GM19438 (cell line): Measurements from ENCODE around the gene SLC25A43.
"Not testable (repeated sequence)": the region's sequence is repeated elsewhere in the genome, so short reads cannot be mapped to it uniquely, and the experiment has no call there.

ENCODE experiments used
- ATAC-seq: cut with Tn5 transposase; IDR thresholded peaks from one replicate; pipeline ENCODE4 v1.9.1; 2021; ENCODE audit warnings: low read depth; ENCODE audit not compliant: unreplicated experiment

Gene SLC25A43

DNA sequence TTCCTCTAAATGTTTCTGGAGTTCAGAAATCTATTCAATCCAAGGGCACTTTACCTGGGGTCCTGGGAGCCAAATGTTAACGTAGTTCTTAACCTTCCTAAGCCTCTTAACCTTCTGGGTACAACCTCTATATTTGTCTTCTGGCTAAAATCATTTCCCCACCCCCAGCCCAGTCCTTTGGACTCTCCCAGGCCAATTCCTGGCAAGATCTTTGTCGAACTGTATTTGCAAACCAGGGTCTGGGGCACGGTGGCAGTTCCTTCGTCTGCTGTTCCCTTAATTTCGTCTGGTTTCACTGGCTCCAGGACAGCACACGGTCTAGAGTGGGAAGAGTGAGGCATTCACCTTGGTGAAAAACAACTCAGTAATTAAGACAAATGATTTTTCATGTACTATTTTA, 68.3 kb downstream of the SLC25A43 start:
- ATAC-seq, result no peak

DNA sequence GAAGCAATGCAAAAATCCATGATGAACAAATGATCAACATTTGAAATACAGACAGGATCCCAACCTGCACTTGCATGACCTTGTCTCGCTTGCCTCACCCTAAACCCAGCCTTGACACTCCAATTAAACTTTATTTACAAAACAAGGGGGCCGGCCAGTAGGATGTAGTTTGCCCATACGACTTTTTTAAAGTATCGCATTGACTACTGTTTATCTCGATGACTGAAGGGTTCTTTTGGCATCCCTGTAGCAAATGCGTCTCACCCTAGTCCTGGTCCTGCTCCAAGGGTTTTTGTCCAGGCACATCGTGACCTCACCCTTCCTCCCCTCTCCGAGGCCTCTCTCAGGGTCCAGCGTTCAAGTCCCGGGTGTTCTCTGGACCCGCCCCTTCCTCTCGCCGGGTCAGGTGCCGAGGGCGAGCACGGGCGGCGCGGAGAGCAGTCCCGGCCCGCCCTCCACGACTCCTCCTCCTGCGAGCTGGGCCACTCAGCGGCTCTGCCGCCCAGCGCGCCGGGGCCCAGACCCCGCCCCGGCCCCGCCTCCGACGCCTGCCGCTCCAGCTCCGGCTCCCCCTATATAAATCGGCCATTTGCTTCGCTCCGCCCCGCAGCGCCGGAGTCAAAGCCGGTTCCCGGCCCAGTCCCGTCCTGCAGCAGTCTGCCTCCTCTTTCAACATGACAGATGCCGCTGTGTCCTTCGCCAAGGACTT, 68.9 kb downstream of the SLC25A43 start, which contains the start of gene SLC25A5:
Gene SLC25A5, plus strand, starts transcription at position 603 of the 709 bp plus-strand sequence. Its CDS starts 72 bp downstream, at position 675.
- ATAC-seq, result peak; percentile 73

GRCh38 chrX:119468551-119469312, 69.6 kb downstream of the SLC25A43 start:
- peak; percentile 68 for ATAC-seq

- ATAC-seq, result no peak
Observed at GRCh38 chrX:119469313-119469635, 70.1 kb downstream of the SLC25A43 start.

DNA sequence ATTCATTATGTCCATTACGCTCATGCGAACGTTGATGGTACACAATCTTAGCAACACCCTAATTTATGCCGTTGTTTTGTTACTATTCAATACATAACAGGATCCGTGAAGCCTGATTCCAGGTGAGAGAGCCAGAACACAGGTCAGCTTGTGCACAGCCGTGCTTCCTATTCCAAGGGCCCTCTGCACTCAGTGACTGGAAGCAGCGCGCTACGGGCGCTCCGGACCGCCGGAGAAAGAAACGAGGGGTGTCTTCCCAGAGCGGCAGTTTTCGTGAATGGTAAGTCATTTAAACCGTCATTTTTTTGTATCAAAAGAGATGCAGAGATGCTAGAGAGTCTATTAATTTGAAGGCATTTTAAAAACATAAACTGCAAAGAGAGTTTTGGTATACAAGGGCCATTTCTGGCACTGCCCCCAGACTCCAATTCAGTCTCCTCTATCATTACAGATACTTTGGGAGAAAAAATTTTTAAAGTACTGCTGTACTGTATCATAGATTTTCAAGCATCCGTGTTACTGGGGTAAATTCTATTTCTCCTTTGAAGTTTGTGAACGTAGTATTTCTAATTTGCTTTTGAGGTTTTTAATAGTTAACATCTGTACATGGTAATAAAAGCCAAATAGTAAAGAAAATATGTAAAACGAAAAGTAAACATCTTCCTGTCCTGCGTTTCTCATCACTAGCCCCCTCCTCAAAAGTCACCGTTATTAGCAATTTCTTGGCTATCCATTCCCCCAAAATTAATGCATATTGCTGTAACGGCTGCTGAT, 75.7 kb downstream of the SLC25A43 start:
- no peak for ATAC-seq

DNA sequence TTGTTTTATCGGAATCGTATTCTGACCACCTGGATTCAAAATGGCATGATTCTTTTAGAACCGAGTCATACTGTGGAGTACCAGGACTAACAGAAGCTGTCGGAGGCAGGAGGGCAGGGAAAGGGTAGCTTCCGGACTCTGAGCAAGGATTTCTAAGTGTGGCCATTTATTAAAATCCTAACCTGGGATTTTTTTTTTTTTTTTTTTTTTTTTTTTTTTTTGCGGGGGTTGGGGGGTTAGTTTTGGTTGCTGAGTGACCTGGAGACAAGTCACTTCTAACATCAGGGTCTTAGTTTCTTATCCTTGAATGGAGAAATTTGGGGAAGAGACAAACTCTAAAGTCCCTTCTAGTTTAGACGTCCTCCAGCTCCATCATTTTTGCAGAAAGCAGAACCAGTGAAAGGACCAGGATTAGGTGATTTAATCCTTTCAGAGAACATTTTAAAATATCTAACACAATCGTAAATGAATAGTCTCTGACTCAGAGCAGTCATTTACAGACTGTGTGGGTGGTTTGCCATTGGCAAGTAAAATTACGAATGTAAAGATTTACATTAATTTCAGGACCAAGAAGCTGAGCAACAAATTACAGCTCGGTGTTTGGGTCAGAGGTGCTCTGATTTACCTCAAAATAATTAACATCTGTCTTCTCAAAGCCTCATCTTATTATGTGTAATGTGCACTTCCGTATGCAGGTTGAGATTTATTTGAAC, 76.4 kb downstream of the SLC25A43 start:
- no peak for ATAC-seq

DNA sequence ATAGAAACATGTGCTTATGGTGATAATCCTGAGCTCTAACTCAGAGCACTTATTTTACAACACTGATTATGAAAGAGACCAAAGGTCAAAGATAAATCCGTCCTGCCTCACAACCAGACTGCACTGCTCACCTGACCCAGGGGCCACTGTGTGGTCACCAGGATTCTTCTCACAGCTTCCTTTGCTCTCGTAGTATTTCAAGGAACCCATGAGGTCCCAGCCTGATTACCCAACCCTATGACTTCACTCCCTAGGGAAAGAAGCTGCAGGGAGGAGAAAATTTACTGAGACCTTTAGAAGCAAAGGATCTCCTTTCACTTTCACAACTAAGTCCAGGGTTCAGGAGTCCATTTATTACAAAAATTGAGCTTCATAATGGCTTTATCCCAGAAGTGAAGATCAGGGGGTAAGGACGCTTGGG, 78.7 kb downstream of the SLC25A43 start:
- ATAC-seq, result no peak

- ATAC-seq, result no peak
Observed at GRCh38 chrX:119478504-119478903, 79.4 kb downstream of the SLC25A43 start.

GRCh38 chrX:119479845-119480244, 80.7 kb downstream of the SLC25A43 start:
- no peak for ATAC-seq

GRCh38 chrX:119481323-119481801, 82.2 kb downstream of the SLC25A43 start:
- no peak for ATAC-seq

- ATAC-seq, result peak; percentile 16
Observed at GRCh38 chrX:119482041-119482440, 82.9 kb downstream of the SLC25A43 start.

- peak; percentile 84 for ATAC-seq
Observed at GRCh38 chrX:119482481-119483480, 83.6 kb downstream of the SLC25A43 start.

GRCh38 chrX:119486745-119487144, 87.6 kb downstream of the SLC25A43 start:
- ATAC-seq, result no peak

DNA sequence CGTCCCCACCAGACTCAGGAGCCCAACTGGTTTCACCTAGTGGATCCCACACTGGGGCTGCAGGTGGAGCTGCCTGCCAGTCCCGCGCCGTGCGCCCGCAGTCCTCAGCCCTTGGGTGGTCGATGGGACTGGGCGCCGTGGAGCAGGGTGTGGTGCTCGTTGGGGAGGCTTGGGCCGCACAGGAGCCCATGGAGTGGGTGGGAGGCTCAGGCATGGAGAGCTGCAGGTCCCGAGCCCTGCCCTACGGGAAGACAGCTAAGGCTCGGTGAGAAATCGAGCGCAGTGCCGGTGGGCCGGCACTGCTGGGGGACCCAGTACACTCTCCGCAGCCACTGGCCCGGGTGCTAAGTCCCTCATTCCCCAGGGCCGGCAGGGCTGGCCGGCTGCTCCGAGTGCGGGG, 88.6 kb downstream of the SLC25A43 start:
- ATAC-seq, result not testable (repeated sequence)

GRCh38 chrX:119488749-119489148, 89.6 kb downstream of the SLC25A43 start:
- ATAC-seq, result no peak

- no peak for ATAC-seq
Observed at GRCh38 chrX:119489212-119490074, 90.3 kb downstream of the SLC25A43 start.

DNA sequence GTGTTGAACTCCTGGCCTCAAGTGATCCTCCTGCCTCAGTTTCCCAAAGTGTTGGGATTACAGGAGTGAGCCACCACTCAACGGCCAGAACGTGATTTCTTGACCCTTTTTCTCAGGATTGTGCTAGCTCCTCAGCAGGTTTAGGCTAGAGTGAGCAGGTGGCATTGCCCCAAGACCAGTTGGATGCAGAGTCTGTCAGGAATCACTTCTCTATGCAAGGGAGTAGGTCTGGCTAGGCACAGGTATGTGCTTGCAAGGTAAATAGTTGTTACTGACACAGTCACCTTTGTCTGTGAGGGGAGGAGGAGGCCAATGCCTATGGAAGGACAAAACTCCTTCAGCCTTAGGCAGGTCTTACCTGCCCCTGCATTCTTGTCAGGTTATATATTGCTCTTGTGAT, 93.3 kb downstream of the SLC25A43 start:
- no peak for ATAC-seq

GRCh38 chrX:119493851-119494495, 94.8 kb downstream of the SLC25A43 start:
- not testable (repeated sequence) for ATAC-seq
